ENCODE data around the gene KYNU. TPM values are rescaled to one million over a fixed set of nuclear protein-coding genes. Genes with fewer than 3 reads are reported as not detected.

The KYNU gene
- total and polyA plus RNA-seq, 2 donors (not counting 1 experiment from before 2014, with no cell fraction given), result 0.26 to 4.6 TPM

DNA sequence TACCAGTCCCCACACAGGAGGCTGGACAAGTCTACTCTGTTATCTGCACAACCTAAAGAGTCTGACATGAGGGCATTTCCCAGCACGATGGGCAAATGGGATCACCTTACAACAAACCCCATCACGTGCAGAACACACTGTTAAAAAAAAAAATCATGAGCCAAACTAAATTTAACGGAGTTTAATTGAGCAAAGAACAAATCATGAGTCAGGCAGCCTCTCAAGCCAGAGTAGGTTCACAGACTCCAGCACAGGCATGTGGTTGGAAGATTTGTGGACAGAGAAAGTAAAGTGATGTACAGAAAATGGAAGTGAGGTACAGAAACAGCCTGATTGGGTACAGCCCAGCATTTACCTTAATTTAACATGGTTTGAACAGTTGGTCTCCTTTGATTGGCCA, 59.9 kb downstream of the KYNU start:
- H3K9me3 ChIP-seq (ENCODE audit: control insufficient read depth, insufficient read depth, low read depth, low read length), result no peaks in the 10 kb centered on the region
- H3K27me3 ChIP-seq (ENCODE audit: control insufficient read depth, insufficient read depth, low read length), result no peaks in the 10 kb centered on the region
- TF ChIP-seq, protein P1, sequence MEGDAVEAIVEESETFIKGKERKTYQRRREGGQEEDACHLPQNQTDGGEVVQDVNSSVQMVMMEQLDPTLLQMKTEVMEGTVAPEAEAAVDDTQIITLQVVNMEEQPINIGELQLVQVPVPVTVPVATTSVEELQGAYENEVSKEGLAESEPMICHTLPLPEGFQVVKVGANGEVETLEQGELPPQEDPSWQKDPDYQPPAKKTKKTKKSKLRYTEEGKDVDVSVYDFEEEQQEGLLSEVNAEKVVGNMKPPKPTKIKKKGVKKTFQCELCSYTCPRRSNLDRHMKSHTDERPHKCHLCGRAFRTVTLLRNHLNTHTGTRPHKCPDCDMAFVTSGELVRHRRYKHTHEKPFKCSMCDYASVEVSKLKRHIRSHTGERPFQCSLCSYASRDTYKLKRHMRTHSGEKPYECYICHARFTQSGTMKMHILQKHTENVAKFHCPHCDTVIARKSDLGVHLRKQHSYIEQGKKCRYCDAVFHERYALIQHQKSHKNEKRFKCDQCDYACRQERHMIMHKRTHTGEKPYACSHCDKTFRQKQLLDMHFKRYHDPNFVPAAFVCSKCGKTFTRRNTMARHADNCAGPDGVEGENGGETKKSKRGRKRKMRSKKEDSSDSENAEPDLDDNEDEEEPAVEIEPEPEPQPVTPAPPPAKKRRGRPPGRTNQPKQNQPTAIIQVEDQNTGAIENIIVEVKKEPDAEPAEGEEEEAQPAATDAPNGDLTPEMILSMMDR (conservative IDR thresholded peaks at IDR 0.05 in 1 of 2, IDR thresholded peaks at IDR 0.05 in 1 of 2; ENCODE audit: low read depth in 1 of 2, low read length in 2 of 2), result no peak
- TF ChIP-seq EZH2 (IDR thresholded peaks at IDR 0.05; ENCODE audit: low read length, missing control alignments), result no peak
- H3K4me3 ChIP-seq (replicated peaks in 1 of 4; ENCODE audit: control extremely low read depth in 1 of 4, insufficient read depth in 1 of 4, low read depth in 3 of 4, low read length in 4 of 4), result no peak overlapping the region
- H3K4me2 ChIP-seq (ENCODE audit: extremely low read depth, insufficient read depth, low read length), result no peak overlapping the region
- no peak overlapping the region for H2AFZ ChIP-seq (ENCODE audit: low read length)
- H3K27ac ChIP-seq (ENCODE audit: insufficient read depth, low read length), result no peak overlapping the region
- DNase-seq (ENCODE audit: low read depth in 2 of 2), result no peak
- H3K9ac ChIP-seq (ENCODE audit: insufficient read depth, low read length), result no peak overlapping the region
- no peaks in the 10 kb centered on the region for H3K36me3 ChIP-seq (ENCODE audit: control insufficient read depth, insufficient read depth, low read length)
- H3K79me2 ChIP-seq (ENCODE audit: control insufficient read depth, insufficient read depth, low read length), result no peaks in the 10 kb centered on the region
- H4K20me1 ChIP-seq (ENCODE audit: control insufficient read depth, extremely low read depth, insufficient read depth, low read length), result no peaks in the 10 kb centered on the region
- H3K4me1 ChIP-seq (ENCODE audit: control insufficient read depth, extremely low read depth, insufficient read depth, low read length), result no peaks in the 10 kb centered on the region

- H3K9ac ChIP-seq (ENCODE audit: insufficient read depth, low read length), result no peak overlapping the region
- H3K79me2 ChIP-seq (ENCODE audit: control insufficient read depth, insufficient read depth, low read length), result no peaks in the 10 kb centered on the region
- H3K4me3 ChIP-seq (replicated peaks in 1 of 4; ENCODE audit: control extremely low read depth in 1 of 4, insufficient read depth in 1 of 4, low read depth in 3 of 4, low read length in 4 of 4), result no peak overlapping the region
- no peak overlapping the region for H2AFZ ChIP-seq (ENCODE audit: low read length)
- DNase-seq (ENCODE audit: low read depth in 2 of 2), result peak in 1 of 2 donors; percentile 9
- H3K27me3 ChIP-seq (ENCODE audit: control insufficient read depth, insufficient read depth, low read length), result no peaks in the 10 kb centered on the region
- no peak overlapping the region for H3K27ac ChIP-seq (ENCODE audit: insufficient read depth, low read length)
- no peaks in the 10 kb centered on the region for H3K4me1 ChIP-seq (ENCODE audit: control insufficient read depth, extremely low read depth, insufficient read depth, low read length)
- no peak overlapping the region for H3K4me2 ChIP-seq (ENCODE audit: extremely low read depth, insufficient read depth, low read length)
- H3K9me3 ChIP-seq (ENCODE audit: control insufficient read depth, insufficient read depth, low read depth, low read length), result no peaks in the 10 kb centered on the region
- no peaks in the 10 kb centered on the region for H4K20me1 ChIP-seq (ENCODE audit: control insufficient read depth, extremely low read depth, insufficient read depth, low read length)
- TF ChIP-seq, protein P1 (conservative IDR thresholded peaks at IDR 0.05 in 1 of 2, IDR thresholded peaks at IDR 0.05 in 1 of 2; ENCODE audit: low read depth in 1 of 2, low read length in 2 of 2), result no peak
- TF ChIP-seq EZH2 (IDR thresholded peaks at IDR 0.05; ENCODE audit: low read length, missing control alignments), result no peak
- no peaks in the 10 kb centered on the region for H3K36me3 ChIP-seq (ENCODE audit: control insufficient read depth, insufficient read depth, low read length)
Observed at GRCh38 chr2:142938240-142938639, 60.8 kb downstream of the KYNU start.

GRCh38 chr2:142940606-142941223, 63.3 kb downstream of the KYNU start:
- no peak overlapping the region for H3K4me2 ChIP-seq (ENCODE audit: extremely low read depth, insufficient read depth, low read length)
- no peak overlapping the region for H2AFZ ChIP-seq (ENCODE audit: low read length)
- H3K4me3 ChIP-seq (replicated peaks in 1 of 4; ENCODE audit: control extremely low read depth in 1 of 4, insufficient read depth in 1 of 4, low read depth in 3 of 4, low read length in 4 of 4), result no peak overlapping the region
- no peaks in the 10 kb centered on the region for H4K20me1 ChIP-seq (ENCODE audit: control insufficient read depth, extremely low read depth, insufficient read depth, low read length)
- no peaks in the 10 kb centered on the region for H3K36me3 ChIP-seq (ENCODE audit: control insufficient read depth, insufficient read depth, low read length)
- H3K79me2 ChIP-seq (ENCODE audit: control insufficient read depth, insufficient read depth, low read length), result no peaks in the 10 kb centered on the region
- no peaks in the 10 kb centered on the region for H3K27me3 ChIP-seq (ENCODE audit: control insufficient read depth, insufficient read depth, low read length)
- TF ChIP-seq EZH2 (IDR thresholded peaks at IDR 0.05; ENCODE audit: low read length, missing control alignments), result no peak
- TF ChIP-seq, protein P1 (conservative IDR thresholded peaks at IDR 0.05 in 1 of 2, IDR thresholded peaks at IDR 0.05 in 1 of 2; ENCODE audit: low read depth in 1 of 2, low read length in 2 of 2), result no peak
- H3K4me1 ChIP-seq (ENCODE audit: control insufficient read depth, extremely low read depth, insufficient read depth, low read length), result no peaks in the 10 kb centered on the region
- H3K9ac ChIP-seq (ENCODE audit: insufficient read depth, low read length), result no peak overlapping the region
- H3K9me3 ChIP-seq (ENCODE audit: control insufficient read depth, insufficient read depth, low read depth, low read length), result no peaks in the 10 kb centered on the region
- DNase-seq (ENCODE audit: low read depth in 2 of 2), result no peak
- H3K27ac ChIP-seq (ENCODE audit: insufficient read depth, low read length), result no peak overlapping the region

Measured in fibroblast of lung (primary cell).